ENCODE data around the gene ZFR2.

The ZFR2 gene

DNA sequence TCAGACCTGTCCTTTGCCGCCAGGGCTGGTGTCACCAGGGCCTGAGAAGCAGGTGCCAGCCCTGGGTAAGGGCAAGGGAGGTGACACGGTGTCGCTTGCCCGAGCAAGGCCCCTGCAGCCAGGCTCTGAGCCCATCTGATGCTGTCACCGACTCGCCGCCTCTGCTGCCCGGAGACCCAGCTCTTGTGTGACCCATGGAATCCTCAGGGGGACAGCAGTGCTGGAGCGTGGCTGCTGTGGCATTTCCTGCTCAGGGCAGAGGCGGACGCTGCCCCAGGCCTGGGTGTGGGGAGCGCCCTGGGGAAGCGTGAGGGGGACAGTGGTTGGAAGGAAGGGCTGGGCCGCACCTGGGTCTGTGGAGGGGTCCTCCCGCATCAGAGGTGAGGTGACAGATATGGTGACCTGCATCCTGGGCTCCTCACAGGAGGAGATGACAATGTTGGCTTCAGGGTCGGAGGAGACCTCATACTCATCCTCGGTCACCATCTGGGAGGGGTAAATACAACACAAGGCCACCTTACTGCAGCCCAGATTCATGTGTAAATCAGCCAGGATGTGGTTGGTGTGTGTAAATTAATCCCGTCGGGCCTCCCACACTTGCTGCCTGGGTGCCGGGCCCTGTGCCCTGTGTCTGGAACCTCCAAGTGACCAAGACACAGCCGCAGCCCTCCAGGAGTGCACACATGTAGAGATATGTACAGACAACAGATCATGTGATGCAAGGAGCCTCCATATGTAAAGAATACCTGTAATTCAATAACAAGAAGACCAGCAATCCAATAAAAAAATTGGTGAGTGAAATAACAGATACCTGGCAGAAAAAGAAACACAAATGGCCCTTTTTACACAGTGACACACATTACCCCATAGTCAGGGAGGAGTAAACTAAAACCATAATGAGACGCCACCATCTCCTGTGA lies 55.1 kb downstream of the ZFR2 start:
- DNase-seq (ENCODE audit: low spot score), result no peak

DNA sequence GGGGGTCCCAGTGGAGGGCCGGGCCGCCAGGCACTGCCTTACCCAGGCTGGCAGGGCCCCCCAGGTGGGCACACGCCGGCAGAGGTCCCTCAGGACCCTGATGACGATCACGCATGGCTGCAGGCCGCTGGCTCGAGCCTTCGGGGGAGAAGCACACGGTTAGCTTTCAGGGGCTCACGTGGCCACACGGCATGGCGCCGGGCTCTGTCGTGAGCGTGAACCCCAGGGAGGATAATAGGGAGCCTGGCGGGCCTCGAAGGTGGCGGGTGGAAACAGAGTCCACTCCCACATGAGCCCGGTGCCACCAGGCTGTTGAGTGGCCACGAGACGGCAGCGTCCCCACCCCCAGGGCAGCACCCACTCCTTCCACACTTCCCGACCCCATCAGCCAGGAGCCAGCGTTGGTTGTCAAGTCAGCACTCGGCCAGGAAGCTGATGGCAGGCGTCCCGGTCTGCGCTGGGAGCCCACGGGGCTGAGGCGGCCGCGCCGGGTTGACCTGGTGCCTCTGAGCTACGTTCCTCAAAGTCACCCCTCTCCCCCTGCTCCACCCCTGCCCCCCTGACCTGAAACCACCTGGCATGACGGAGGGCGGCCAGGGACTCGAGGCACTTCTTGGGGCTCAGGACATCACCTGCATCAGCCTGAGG lies 58.0 kb downstream of the ZFR2 start:
- DNase-seq (ENCODE audit: low spot score), result no peak

DNA sequence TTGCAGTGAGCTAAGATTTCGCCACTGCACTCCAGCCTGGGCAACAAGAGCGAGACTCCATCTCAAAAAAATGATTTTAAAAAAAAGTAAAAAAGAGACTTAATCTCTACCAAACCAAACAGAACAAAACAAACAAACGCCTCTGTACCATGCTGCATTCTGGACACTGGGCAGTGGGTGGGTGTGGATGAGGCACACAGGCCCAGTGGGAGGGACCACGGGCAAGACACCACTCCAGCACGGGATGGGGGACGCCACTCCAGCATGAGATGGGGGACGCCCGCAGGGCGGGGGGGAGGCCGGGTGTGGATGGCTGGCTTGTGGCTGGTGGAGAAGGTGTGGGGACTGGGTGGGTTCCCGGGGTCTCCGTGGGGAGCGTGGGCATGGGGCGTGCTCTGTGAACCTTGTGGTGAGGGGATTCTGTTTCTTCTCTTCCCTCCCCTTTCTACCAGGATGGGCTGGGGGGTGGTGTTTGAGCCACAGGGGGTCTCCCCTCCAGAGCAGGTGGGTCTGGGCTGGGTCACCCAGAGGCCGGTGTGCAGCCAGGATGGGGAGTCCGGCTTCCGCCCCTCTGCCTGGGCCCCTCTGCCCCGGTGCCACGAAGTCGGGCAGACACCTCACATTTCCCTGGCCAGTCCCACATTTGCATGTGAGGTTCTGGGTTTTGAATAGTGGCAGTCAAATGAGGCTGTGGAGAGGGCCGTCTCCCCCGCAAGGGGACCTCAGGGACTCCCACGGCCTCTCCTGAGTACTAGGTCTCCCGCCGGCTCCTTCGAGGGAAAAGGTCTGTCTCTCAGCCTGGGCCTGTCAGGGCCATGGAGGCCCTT lies 58.7 kb downstream of the ZFR2 start:
- DNase-seq (ENCODE audit: low spot score), result peak; percentile 57

DNA sequence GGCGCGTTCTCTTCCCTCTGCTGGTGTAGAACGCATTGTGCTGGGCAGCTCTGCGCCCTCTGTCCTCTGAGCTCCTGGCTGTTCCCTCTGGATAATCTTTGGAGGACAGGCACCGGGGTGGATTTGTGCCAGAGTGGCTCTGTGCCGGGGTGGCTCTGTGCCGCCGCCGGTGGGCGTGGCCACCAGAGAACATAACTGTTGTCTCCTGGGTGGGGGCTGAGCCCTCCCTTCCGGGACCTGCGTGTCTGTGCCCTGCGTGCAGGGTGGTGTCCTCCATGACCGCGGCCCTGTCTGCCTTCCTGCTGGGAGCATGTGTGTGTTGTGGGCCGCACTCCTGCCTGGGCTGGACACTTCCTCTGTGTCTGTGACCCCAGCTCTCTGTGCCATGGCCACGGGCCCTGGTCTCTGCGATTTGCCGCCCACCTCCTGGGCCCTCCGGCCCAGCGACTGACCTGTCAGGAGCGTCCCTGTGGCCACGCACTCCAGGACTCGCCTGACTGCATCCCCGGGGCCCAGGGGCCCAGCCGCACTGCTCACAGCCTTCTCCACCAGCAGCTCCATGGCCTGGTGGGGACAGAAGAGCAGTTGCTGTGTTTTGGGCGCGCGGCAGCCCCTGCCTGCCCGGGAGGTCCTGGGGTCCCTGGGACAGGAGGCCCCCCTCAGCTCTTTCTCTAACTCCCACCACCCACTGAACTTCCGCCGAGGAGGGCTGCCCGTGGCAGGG lies 60.3 kb downstream of the ZFR2 start:
- DNase-seq (ENCODE audit: low spot score), result no peak

DNA sequence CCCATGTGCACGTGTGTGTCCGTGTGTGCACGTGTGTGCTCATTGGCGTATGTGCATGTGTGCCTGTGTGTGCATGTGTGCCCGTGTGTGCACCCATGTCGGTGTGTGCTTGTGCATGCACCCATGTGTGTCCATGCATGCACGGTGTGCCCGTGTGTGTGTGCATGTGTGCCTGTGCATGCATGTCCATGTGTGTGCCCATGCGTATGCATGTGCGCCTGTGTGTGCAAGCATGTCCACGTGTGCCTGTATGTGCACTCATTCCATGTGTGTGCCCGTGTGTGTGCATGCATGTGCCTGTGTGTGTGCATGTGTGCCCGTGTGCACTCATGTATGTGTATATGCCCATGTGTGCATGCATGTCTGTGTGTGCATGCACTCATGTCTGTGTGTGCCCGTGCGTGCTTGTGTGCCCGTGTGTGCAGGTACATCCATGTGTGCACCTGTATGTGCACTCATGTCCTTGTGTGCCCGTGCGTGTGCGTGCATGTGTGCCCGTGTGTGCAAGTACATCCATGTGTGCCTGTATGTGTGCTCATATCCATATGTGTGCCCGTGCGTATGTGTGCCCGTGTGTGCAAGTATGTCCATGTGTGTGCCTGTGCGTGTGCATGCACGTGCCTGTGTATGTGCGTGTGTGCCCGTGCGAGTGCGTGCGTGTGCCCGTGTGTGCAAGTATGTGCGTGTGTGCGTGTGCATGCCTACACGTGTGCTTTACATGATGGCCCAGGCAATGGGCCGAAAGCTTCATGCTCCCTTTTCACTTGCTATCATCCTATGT lies 61.1 kb downstream of the ZFR2 start:
- no peak for DNase-seq (ENCODE audit: low spot score)

DNA sequence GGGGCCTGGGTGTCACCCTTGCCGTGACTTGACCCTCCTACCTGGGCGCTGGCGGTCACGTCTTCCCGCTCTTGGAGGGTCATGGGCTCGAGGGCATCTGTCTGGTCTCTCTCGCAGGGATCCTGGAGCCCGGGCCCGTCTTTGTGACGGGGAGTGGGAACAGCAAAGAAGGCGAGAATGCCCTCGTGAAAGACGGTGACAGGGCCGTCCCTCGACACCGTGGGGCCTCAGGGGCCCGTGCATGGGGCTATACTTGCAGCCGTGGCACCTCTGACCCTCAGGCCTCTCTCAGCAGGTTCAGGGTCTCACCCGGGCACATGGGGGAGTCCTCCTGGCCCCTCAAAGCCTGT lies 61.7 kb downstream of the ZFR2 start:
- DNase-seq (ENCODE audit: low spot score), result no peak

DNA sequence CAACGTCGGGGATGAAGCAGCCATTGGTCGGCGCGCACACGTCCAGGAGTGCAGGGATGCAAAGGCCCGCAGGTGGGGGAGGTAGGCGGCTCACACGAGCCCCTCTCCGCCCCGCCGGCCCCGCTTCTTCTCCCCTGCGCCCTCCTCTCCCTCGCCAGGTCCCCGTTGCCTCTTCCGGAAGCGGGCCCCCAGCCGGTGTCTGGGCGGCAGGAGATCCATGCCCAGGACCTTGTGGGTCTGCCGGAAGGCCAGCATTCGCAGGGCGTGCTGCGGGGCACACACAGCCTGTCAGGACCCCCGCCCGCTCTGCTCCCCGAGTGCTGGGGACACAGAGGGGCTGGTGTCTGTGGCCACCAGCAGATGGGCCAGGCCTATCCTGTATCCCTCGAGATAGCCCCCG lies 63.0 kb downstream of the ZFR2 start:
- DNase-seq (ENCODE audit: low spot score), result no peak

DNA sequence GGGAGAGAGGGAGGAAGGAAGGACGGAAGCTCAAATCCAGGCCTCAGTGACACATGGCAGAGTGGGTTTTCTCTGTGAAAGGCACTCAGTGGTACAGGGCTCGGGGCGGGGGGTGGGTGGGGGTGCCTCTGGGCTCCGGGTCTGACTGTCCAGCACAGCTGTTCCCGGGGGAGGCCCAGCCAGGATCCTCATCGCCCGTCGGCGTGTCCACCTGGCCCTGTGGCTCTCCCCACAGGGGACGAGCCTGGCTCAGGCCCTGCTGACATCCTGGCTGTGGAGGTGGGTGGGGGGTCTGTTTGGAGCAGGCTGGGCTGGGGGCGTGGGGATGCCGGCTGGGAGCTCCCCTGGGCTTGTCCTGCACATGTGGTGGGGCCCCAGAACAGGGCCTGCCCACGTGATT lies 64.4 kb downstream of the ZFR2 start:
- DNase-seq (ENCODE audit: low spot score), result no peak

DNA sequence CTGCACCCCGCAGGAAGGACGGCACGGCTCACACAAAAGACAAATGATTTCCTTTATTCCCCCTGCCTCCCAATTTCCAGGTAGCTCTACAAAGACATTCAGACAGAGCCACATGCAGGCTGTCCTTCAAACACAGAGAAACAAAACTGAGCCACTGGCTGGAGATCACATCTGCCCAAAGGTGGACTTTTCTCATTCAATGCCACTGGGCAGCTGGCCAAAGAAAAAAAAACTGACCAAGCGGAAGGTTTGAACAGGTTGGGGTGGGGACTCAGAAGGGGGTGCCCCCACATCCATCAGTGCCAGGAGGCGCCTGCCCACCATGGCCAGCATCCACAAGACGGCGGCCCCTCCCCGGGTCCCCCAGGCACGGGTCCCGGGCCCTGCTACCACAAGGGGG lies 64.9 kb downstream of the ZFR2 start:
- DNase-seq (ENCODE audit: low spot score), result no peak

DNA sequence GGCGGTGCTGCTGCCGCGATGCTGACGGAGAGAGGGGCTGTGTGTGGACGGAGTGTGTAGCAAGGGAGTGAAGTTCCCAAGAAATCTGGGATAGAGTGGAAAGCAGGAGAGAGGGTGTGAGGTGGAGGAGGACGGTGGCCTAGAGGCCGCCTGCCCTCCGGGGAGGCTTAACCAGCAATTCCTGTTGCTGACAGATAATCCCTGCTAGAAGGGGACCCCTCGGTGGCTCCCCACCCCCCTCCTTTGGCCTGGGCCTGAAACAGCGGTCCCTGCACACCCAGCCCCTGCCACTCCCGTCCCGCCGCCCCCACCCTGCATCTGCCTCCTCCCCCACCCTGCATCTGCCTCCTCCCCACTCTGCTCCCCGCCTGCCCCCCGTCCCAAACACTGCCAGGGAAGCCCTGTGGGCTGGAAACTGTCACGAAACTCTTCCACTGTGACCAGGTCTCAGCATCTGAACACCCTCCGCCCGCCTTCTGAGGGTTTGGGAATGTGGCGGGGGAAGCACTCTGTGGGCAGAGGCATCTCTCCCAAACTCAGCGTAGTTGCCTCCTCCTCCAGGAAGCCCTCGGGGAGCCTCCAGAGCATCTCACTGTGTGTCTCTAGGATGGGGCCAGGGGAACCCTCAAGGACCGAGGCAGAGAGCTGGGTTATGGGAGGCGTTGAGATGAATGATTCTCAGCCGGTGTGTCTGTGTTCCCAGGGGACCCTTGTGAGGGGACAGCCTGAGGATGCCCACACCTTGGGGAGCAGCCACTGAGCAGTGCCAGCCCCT lies 65.5 kb downstream of the ZFR2 start:
- no peak for DNase-seq (ENCODE audit: low spot score)

DNA sequence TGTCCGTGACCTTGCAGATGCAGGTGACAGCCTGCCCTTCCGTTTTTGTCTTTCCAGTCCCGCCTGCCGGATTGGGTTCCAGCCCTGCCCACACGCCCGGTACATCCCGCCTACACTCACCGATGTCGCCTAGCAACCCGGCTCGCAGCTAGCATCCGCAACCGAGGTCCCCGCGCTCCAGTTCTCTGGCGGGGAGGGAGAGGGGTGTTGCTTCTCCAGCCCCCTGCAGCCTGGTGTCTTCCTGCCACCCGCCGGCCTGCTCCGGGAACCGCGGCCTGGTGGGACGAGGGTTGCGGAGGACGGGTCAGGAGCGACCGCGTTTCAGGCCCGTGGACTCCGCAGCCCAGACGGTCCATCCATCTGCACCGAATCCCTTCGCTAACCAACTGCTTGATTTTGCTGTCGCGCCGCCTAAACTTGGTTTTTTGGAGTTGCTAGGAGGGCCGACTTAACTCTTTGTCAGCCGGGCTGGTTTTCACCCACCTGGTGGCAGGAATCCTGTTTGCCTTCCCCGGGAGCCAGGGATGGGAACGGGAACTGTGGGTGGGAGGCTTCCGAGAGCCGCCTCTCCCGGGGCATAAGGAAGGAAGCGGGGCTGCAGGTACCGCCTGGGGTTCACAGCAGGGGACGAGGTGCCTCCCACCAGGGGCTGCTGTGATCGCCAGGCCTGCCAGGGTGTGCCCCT lies 67.3 kb downstream of the ZFR2 start:
- no peak for DNase-seq (ENCODE audit: low spot score)

DNA sequence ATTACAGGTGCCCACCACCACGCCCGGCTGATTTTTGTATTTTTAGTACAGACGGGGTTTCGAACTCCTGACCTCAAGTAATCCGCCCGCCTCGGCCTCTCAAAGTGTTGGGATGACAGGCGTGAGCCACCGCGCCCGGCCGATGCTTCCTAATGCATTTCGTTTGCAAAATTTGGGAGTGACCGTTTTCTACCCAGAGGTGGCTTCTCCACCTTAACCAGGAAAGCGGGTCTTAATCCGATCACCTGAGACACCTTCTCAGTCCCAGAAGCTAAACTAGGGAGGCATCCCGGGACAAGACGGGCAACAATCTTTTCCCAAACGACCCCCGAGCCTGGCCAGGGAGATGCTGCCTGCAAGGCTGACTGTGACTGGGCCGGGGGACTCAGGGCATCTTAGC lies 67.8 kb downstream of the ZFR2 start:
- DNase-seq (ENCODE audit: low spot score), result no peak

DNA sequence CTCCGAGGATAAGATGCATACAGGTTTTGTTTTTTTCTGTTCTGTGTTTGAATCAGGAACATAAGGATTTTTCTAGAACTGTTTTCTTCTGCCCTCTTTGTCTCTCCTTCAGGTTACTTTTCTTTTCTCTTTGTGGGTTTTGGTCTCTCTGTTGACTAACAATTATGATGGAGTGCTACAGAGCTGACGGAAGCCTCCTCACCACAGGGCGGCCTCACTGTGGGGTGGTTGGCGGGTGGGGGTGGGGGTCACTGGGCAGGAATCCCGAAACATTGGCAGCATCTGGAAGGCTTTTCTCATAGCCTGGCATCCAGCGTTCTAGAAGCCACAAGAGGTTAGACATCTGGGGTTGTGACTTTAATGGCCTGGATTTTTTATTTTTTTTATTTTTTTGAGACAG lies 70.7 kb downstream of the ZFR2 start:
- DNase-seq (ENCODE audit: low spot score), result no peak

DNA sequence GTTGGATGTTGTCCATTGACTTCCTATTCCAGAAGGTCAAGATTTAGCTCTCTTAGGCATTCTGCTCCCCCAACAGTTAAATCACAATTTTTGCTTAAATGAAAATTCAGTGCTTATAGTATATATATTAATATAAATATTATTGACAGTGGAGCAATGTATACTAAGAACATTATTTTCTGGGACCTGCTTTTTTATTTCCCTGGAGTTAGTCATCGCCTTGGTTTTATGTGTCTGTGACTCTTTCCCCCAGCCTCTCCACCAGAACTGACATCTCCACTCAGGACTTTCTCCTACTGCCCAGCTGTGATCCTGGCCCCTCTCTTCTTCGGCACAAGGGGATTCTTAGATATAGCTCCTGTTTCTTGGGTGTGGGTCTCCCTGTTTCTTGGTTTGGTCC lies 72.5 kb downstream of the ZFR2 start:
- no peak for DNase-seq (ENCODE audit: low spot score)

DNA sequence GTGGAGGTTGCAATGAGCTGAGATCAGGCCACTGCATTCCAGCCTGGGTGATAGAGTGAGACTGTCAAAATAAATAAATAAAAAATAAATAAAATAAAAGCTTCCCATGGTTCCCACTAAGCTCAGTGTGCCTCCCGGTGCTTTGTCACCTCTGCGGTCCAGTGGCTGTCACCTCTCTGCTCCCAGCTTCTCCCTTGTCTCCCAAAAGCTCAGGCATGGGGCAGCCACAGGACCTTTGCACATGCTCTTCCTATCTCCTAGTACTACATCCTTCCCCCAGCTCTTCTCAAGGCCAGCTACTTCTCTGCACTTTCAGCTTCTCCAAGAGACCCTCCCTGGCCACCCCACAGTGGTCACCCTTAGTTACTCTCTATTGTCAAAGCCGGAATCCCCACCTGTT lies 75.0 kb downstream of the ZFR2 start:
- DNase-seq (ENCODE audit: low spot score), result no peak

DNA sequence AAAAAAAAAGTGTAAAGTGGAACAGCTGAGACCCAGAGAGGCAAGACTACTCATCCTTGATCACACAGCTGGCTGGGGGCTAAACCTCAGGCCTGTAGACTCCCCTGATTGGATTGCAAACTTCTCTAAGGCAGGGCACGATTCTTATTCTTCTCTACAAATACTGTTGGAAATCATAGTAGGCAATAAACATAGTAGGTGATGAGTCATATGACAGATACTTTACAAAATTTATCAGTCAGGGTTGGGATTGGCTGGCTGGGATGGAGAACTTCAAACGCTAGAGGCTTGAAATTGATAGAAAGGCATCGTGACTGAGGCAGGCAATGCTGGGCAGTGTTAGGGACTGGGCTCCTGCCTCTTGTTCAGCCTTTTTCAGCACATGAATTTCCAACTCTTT lies 76.7 kb downstream of the ZFR2 start:
- DNase-seq (ENCODE audit: low spot score), result no peak

DNA sequence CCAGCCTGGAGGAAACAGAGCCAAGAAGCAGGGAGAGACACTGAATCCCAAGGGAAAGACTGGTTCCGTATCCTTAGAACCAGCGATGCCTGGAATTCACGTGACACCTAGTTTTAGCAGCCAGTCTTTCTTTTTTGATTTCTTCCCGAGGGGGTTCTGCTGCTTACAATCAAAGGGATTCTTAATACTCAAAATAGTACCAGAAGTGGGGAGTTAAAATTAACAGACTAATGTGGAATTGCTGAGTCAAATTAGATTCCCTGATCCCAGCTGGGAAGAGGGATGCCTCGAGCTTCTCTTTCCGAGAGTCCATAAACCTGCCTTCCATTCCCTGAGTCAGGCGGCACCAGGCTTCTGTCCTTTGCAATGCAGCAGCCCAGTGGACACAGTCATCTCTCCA lies 77.9 kb downstream of the ZFR2 start:
- no peak for DNase-seq (ENCODE audit: low spot score)

DNA sequence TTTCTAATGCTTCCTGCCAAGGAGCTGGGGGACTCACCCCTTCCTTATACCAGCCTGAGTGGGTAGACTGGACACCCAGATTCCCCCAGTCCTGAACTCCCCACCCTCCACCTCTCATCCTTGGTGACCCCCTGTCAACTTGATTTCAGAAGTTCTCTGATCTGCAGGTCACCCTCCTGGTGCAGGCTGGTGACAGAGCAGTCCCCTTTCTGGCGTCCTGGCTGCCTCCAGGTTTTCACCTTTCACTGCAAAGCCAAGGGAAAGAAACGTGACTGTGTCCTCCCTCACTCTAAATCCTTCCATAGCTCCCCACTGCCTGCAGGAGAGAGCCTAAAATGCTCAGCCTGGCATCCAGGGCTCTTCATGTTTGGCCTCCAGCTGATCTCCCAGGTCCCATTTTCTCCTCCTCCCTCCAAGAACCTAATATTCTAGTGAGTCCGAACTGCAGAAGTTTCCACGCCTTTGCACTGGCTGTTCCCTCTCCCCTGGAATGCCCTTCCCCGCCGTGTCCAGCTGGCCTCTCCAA lies 78.6 kb downstream of the ZFR2 start:
- DNase-seq (ENCODE audit: low spot score), result no peak

DNA sequence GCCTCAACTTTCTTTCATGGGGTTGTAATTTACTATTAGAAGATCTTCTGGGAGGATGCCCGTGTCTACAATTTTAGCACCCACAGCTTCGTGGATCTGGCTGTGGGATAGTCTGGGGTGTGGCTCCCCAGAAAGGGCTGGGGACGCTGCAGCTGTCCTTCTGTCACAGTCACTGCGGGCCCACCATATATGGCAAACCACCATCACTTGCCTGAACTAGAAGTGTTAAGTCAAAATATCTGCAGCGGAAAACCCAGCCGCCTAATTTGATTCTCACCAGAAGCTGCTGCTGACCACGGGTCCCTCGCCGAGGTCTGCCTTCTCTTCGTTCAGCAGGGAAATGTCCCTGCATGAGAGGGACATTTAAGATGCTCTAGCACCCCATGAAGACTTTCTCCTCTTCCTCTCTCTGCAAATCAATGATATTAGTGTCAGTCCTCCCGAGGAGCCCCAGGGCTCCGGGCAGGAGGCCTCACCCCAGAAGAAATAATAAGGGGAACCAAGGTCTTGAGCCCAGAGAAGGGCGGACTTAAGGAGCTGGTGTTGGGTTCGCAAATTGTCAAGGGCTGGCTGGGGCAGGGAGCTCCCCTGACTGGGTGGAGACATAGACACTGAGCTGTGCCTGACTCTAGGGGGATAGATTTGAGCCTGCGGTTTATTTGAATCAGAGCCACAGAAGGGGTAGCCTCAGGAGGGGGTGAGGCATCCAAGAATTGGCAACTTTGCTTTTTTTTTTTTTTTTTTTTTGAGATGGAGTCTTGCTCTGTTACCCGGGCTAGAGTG lies 79.7 kb downstream of the ZFR2 start:
- DNase-seq (ENCODE audit: low spot score), result no peak
